ENCODE measurements around the gene PIH1D1. TPM values are rescaled to one million over a fixed set of nuclear protein-coding genes. Genes with fewer than 3 reads are reported as not detected.

PIH1D1 gene
- total RNA-seq, 1 experiment from 2014 or later = 163 TPM

DNA sequence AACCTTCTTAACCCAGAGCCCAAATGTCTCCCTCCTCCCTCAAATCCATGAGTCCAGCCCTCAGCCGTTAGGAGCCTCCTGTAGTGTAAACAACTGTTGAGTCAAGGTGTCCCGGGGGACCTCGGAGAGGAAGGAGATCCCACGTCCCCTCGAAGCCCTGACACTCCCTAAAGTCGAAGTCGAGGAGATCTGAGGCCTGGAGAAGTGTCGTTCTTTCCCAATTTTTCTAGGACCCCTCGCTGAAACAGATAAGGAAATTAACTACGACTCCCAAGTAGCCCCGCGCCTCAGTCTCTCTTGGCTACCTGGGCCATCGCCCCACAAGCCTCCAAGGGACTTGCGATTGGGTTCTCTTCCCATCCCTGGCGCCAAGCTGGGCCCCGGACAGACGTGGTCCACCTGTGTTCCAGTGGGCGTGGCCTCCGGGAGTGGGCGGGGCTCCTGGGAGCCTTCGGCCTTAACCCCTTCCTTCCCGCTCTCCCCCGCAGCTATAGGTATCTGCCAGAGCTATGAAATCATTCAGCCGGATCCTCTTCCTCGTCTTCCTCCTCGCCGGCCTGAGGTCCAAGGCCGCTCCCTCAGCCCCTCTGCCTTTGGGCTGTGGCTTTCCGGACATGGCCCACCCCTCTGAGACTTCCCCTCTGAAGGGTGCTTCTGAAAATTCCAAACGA, 25.6 kb downstream of the PIH1D1 start:
- Histone ChIP-seq H3K4me2 (ENCODE audit: low read depth, low read length, poor library complexity, severe bottlenecking) (peak overlapping the region; percentile 52), H4K20me1 (ENCODE audit: insufficient read depth, low read depth, low read length) (no peaks in the 10 kb centered on the region), H3K36me3 (ENCODE audit: insufficient read depth, low read length) (no peaks in the 10 kb centered on the region), H3K4me1 (ENCODE audit: low read length) (peaks cover 64% of the 10 kb centered on the region), H2AFZ (ENCODE audit: low read length) (no peak overlapping the region), H3K9me2 (replicated peaks; ENCODE audit: insufficient read depth, low read length) (no peaks in the 10 kb centered on the region), H3K9me3 (ENCODE audit: low read length) (no peaks in the 10 kb centered on the region), H3K27me3 (ENCODE audit: low read length) (no peaks in the 10 kb centered on the region), H3K79me2 (ENCODE audit: low read length) (no peaks in the 10 kb centered on the region), H3K9ac (ENCODE audit: low read length) (no peak overlapping the region), H3K4me3 (ENCODE audit: low read length) (no peak overlapping the region; the same call in 1 of the 2 replicates), H3K27ac (ENCODE audit: low read length) (no peak overlapping the region)
- DNase-seq = peak; percentile 88

DNA sequence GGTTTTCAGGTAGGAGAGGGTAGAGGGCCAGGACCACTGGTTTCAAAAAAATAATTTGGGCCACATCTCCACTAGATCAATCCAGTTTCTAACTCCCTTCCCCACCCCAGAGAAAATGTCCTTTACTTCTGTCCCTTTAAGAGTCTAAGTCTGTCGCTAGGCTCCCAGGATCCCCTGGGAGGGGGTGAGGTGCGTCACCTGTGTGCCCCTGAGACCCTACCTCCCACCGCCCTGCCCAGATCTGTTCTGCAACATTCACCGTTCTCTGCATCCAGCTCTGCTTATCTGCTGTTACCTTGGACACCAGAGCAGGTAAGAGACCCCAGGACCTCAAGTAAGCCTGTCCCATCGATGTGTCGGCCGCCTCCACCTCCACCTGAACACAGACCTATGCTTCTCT, 26.4 kb downstream of the PIH1D1 start, which contains the start of gene GFY:
TSS of gene GFY (plus strand) at position 211 of the 400 bp plus-strand sequence. CDS start 1,043 bp downstream, outside the sequence.
- H3K27ac ChIP-seq (ENCODE audit: low read length) = no peak within 1 kb of the TSS
- no peaks in the 10 kb centered on the region for H3K36me3 ChIP-seq (ENCODE audit: insufficient read depth, low read length)
- H3K4me2 ChIP-seq (ENCODE audit: low read depth, low read length, poor library complexity, severe bottlenecking) = peak within 1 kb of the TSS; percentile 52
- no peaks in the 10 kb centered on the region for H3K9me2 ChIP-seq (replicated peaks; ENCODE audit: insufficient read depth, low read length)
- peak within 1 kb of the TSS; percentile 13; the same call in 1 of the 2 replicates for H3K9ac ChIP-seq (ENCODE audit: low read length)
- H3K4me3 ChIP-seq (ENCODE audit: low read length) = no peak within 1 kb of the TSS; the same call in 1 of the 2 replicates
- no peaks in the 10 kb centered on the region for H3K79me2 ChIP-seq (ENCODE audit: low read length)
- no peak within 1 kb of the TSS for H2AFZ ChIP-seq (ENCODE audit: low read length)
- no peaks in the 10 kb centered on the region for H3K27me3 ChIP-seq (ENCODE audit: low read length)
- no peaks in the 10 kb centered on the region for H4K20me1 ChIP-seq (ENCODE audit: insufficient read depth, low read depth, low read length)
- no peaks in the 10 kb centered on the region for H3K9me3 ChIP-seq (ENCODE audit: low read length)
- DNase-seq = no peak
- H3K4me1 ChIP-seq (ENCODE audit: low read length) = peaks cover 66% of the 10 kb centered on the region

- no peaks in the 10 kb centered on the region for H3K36me3 ChIP-seq (ENCODE audit: insufficient read depth, low read length)
- no peak overlapping the region for H3K27ac ChIP-seq (ENCODE audit: low read length)
- H3K9ac ChIP-seq (ENCODE audit: low read length) = no peak overlapping the region
- H3K27me3 ChIP-seq (ENCODE audit: low read length) = no peaks in the 10 kb centered on the region
- H4K20me1 ChIP-seq (ENCODE audit: insufficient read depth, low read depth, low read length) = no peaks in the 10 kb centered on the region
- H3K4me1 ChIP-seq (ENCODE audit: low read length) = peaks cover 62% of the 10 kb centered on the region
- no peak overlapping the region for H2AFZ ChIP-seq (ENCODE audit: low read length)
- no peaks in the 10 kb centered on the region for H3K9me3 ChIP-seq (ENCODE audit: low read length)
- H3K4me2 ChIP-seq (ENCODE audit: low read depth, low read length, poor library complexity, severe bottlenecking) = no peak overlapping the region
- H3K79me2 ChIP-seq (ENCODE audit: low read length) = no peaks in the 10 kb centered on the region
- no peak for DNase-seq
- H3K4me3 ChIP-seq (ENCODE audit: low read length) = no peak overlapping the region
- no peaks in the 10 kb centered on the region for H3K9me2 ChIP-seq (replicated peaks; ENCODE audit: insufficient read depth, low read length)
Observed at GRCh38 chr19:49423985-49424303, 27.7 kb downstream of the PIH1D1 start.

DNA sequence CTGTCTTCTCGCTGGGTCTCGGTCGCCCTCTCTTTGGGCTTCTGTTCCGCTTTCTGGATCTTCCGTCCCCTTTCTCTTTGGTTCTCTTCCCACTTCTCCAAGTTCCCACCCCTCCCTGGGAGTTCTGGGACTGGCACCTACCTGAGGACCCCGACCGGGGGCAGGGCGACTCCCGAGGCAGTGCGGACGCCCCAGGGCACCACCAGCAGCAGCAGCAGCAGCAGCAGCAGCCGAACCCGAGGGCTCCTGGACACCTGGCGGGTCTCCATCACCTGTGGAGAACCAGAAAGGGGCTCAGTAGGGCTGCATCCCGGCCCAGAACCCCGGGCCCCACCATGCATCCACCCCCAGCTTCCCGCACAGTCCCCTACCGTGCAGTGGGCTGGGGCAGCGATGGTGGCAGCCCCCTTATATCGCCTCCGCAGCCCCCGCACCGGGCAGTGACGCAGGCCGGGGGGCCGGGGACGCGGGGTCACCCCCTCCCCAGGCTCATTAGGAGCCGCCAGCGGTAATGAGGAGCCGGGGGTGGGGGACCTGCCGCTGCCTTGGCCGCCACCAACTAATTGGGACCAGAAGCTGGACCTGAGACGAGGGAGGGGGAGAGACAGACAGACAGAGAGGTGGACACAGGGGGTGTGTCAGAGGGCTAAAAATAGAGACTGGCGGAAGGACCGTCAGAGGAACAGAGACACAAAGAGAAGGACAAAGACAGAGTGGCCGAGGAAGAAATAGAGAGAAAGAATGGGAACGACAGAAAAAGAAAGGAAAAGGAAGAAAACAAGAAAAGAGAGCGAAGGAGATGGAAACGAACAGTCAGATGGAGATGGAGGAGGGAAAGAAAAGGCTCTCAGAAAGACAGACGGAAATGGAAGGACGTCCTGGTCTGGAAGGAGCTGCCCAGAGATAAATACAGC, 28.3 kb downstream of the PIH1D1 start, which contains the start of gene PTH2:
TSS of gene PTH2 (minus strand) at position 371 of the 914 bp plus-strand sequence. CDS start at position 269, 102 bp downstream.
- H3K4me3 ChIP-seq (ENCODE audit: low read length) = no peak within 1 kb of the TSS
- no peak within 1 kb of the TSS for H3K9ac ChIP-seq (ENCODE audit: low read length)
- H4K20me1 ChIP-seq (ENCODE audit: insufficient read depth, low read depth, low read length) = no peaks in the 10 kb centered on the region
- H3K27me3 ChIP-seq (ENCODE audit: low read length) = no peaks in the 10 kb centered on the region
- H3K9me3 ChIP-seq (ENCODE audit: low read length) = no peaks in the 10 kb centered on the region
- H3K36me3 ChIP-seq (ENCODE audit: insufficient read depth, low read length) = no peaks in the 10 kb centered on the region
- H3K9me2 ChIP-seq (replicated peaks; ENCODE audit: insufficient read depth, low read length) = no peaks in the 10 kb centered on the region
- no peak for DNase-seq
- H3K79me2 ChIP-seq (ENCODE audit: low read length) = no peaks in the 10 kb centered on the region
- H2AFZ ChIP-seq (ENCODE audit: low read length) = no peak within 1 kb of the TSS
- no peak within 1 kb of the TSS for H3K27ac ChIP-seq (ENCODE audit: low read length)
- peaks cover 60% of the 10 kb centered on the region for H3K4me1 ChIP-seq (ENCODE audit: low read length)
- no peak within 1 kb of the TSS for H3K4me2 ChIP-seq (ENCODE audit: low read depth, low read length, poor library complexity, severe bottlenecking)

DNA sequence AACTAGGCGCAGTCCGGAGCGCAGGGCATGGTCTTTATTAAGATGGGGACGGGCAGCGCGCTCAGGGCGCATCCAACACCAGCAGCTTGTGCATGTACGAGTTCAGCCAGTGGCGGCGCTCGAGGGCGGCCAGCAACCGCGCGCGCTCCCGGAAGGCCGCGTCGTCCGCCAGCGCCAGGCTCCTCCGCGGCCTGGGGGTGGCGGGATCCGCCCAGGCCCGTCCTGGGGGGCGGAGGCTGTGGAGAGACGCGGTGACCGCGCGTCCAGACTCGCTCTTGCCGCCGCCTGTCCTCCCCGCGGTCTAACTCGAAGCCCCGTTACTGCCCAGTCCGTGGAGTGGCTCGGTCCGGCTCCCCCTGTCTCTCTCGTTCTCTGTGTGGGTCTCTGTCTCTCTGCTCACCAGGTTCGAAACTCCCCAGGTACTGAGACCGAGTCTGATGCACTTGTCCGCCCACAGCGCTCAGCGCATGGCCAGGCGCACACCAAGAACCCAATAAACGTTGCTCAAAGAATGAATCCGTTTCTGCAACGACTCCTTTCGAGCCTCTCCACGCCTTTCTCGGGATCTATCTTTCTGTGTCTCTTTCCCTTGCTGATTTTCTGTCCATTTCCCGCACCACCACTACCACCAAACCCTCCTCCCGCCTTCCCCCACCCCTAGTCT, 29.1 kb downstream of the PIH1D1 start:
- Histone ChIP-seq H2AFZ (ENCODE audit: low read length) (no peak overlapping the region), H3K36me3 (ENCODE audit: insufficient read depth, low read length) (no peaks in the 10 kb centered on the region), H3K9ac (ENCODE audit: low read length) (no peak overlapping the region), H3K9me2 (replicated peaks; ENCODE audit: insufficient read depth, low read length) (no peaks in the 10 kb centered on the region), H3K27ac (ENCODE audit: low read length) (no peak overlapping the region), H4K20me1 (ENCODE audit: insufficient read depth, low read depth, low read length) (no peaks in the 10 kb centered on the region), H3K4me2 (ENCODE audit: low read depth, low read length, poor library complexity, severe bottlenecking) (no peak overlapping the region), H3K9me3 (ENCODE audit: low read length) (no peaks in the 10 kb centered on the region), H3K4me3 (ENCODE audit: low read length) (no peak overlapping the region), H3K79me2 (ENCODE audit: low read length) (no peaks in the 10 kb centered on the region), H3K27me3 (ENCODE audit: low read length) (no peaks in the 10 kb centered on the region), H3K4me1 (ENCODE audit: low read length) (peaks cover 57% of the 10 kb centered on the region)
- no peak for DNase-seq

DNA sequence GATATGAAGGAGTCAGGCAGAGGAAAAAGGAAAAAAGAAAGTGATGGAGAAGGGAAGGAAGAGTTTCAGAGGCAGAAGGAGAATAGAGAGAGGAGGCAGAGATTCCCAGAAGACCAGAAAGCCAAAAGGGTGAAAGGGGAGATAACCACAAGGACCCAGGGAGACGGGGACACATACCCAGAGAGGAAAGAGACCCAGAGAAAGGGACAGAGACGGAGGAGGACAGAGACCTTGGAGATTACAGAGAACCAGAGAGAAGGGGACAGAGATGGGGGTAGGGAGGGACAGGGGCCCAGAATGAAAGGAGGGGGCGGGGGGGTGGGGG, 29.8 kb downstream of the PIH1D1 start:
- Histone ChIP-seq H3K4me2 (ENCODE audit: low read depth, low read length, poor library complexity, severe bottlenecking) (no peak overlapping the region), H4K20me1 (ENCODE audit: insufficient read depth, low read depth, low read length) (no peaks in the 10 kb centered on the region), H3K9ac (ENCODE audit: low read length) (no peak overlapping the region), H3K27ac (ENCODE audit: low read length) (no peak overlapping the region), H3K36me3 (ENCODE audit: insufficient read depth, low read length) (no peaks in the 10 kb centered on the region), H3K9me3 (ENCODE audit: low read length) (no peaks in the 10 kb centered on the region), H3K9me2 (replicated peaks; ENCODE audit: insufficient read depth, low read length) (no peaks in the 10 kb centered on the region), H3K79me2 (ENCODE audit: low read length) (no peaks in the 10 kb centered on the region), H3K4me3 (ENCODE audit: low read length) (no peak overlapping the region), H3K4me1 (ENCODE audit: low read length) (peaks cover 57% of the 10 kb centered on the region), H2AFZ (ENCODE audit: low read length) (no peak overlapping the region), H3K27me3 (ENCODE audit: low read length) (no peaks in the 10 kb centered on the region)
- no peak for DNase-seq

- H3K27ac ChIP-seq (ENCODE audit: low read length) = no peak overlapping the region
- no peaks in the 10 kb centered on the region for H3K9me2 ChIP-seq (replicated peaks; ENCODE audit: insufficient read depth, low read length)
- H3K27me3 ChIP-seq (ENCODE audit: low read length) = no peaks in the 10 kb centered on the region
- no peak overlapping the region for H2AFZ ChIP-seq (ENCODE audit: low read length)
- H3K79me2 ChIP-seq (ENCODE audit: low read length) = no peaks in the 10 kb centered on the region
- no peak overlapping the region for H3K9ac ChIP-seq (ENCODE audit: low read length)
- DNase-seq = peak; percentile 96
- no peaks in the 10 kb centered on the region for H3K9me3 ChIP-seq (ENCODE audit: low read length)
- H3K4me2 ChIP-seq (ENCODE audit: low read depth, low read length, poor library complexity, severe bottlenecking) = peak overlapping the region; percentile 52
- H4K20me1 ChIP-seq (ENCODE audit: insufficient read depth, low read depth, low read length) = no peaks in the 10 kb centered on the region
- H3K4me1 ChIP-seq (ENCODE audit: low read length) = peaks cover 57% of the 10 kb centered on the region
- H3K36me3 ChIP-seq (ENCODE audit: insufficient read depth, low read length) = no peaks in the 10 kb centered on the region
- H3K4me3 ChIP-seq (ENCODE audit: low read length) = peak overlapping the region; percentile 12; the same call in 1 of the 2 replicates
Observed at GRCh38 chr19:49421039-49421877, 30.4 kb downstream of the PIH1D1 start.
